ENCODE results near the gene WWOX.

The WWOX gene

GRCh38 chr16:78490431-78490830, 391.0 kb downstream of the WWOX start:
- no peaks in the 10 kb centered on the region for H3K79me2 ChIP-seq (ENCODE audit: low read length)
- no peaks in the 10 kb centered on the region for H3K9me2 ChIP-seq (replicated peaks; ENCODE audit: insufficient read depth, low read length)
- H4K20me1 ChIP-seq (ENCODE audit: insufficient read depth, low read length) = no peaks in the 10 kb centered on the region
- TF ChIP-seq EZH2 (optimal IDR thresholded peaks at IDR 0.05; ENCODE audit: low read depth, low read length) (no peak), EZH2phosphoT487 (IDR thresholded peaks at IDR 0.05; ENCODE audit: low read length) (no peak), CTCF (IDR thresholded peaks at IDR 0.05; ENCODE audit: low read length) (no peak)
- H3K27ac ChIP-seq (ENCODE audit: low read length) = no peak overlapping the region
- no peak overlapping the region for H3K9ac ChIP-seq (ENCODE audit: low read length)
- no peaks in the 10 kb centered on the region for H3K9me3 ChIP-seq (replicated peaks; ENCODE audit: insufficient read depth, low read length)
- no peak overlapping the region for H3K4me2 ChIP-seq (ENCODE audit: low read depth, low read length)
- H3K36me3 ChIP-seq (replicated peaks; ENCODE audit: insufficient read depth, low read length) = no peaks in the 10 kb centered on the region
- no peaks in the 10 kb centered on the region for H3K4me1 ChIP-seq (ENCODE audit: low read length)
- no peak overlapping the region for H2AFZ ChIP-seq (ENCODE audit: low read length)
- no peak for DNase-seq
- no peak overlapping the region for H3K4me3 ChIP-seq (ENCODE audit: low read length)
- no peaks in the 10 kb centered on the region for H3F3A ChIP-seq (ENCODE audit: insufficient read depth, low read length)
- H3K27me3 ChIP-seq (replicated peaks; ENCODE audit: insufficient read depth, low read length) = no peaks in the 10 kb centered on the region

- H3K9ac ChIP-seq (ENCODE audit: low read length) = no peak overlapping the region
- DNase-seq = no peak
Measured at GRCh38 chr16:78490847-78491246, 391.4 kb downstream of the WWOX start.

GRCh38 chr16:78493573-78493972, 394.1 kb downstream of the WWOX start:
- H3K4me1 ChIP-seq (ENCODE audit: low read length) = no peaks in the 10 kb centered on the region
- H3K79me2 ChIP-seq (ENCODE audit: low read length) = no peaks in the 10 kb centered on the region
- H3K9me3 ChIP-seq (replicated peaks; ENCODE audit: insufficient read depth, low read length) = no peaks in the 10 kb centered on the region
- H3K9me2 ChIP-seq (replicated peaks; ENCODE audit: insufficient read depth, low read length) = no peaks in the 10 kb centered on the region
- no peak for TF ChIP-seq EZH2phosphoT487 (IDR thresholded peaks at IDR 0.05; ENCODE audit: low read length)
- no peak for TF ChIP-seq CTCF (IDR thresholded peaks at IDR 0.05; ENCODE audit: low read length)
- no peak for TF ChIP-seq EZH2 (optimal IDR thresholded peaks at IDR 0.05; ENCODE audit: low read depth, low read length)
- H4K20me1 ChIP-seq (ENCODE audit: insufficient read depth, low read length) = no peaks in the 10 kb centered on the region
- H3K4me2 ChIP-seq (ENCODE audit: low read depth, low read length) = no peak overlapping the region
- H2AFZ ChIP-seq (ENCODE audit: low read length) = no peak overlapping the region
- no peaks in the 10 kb centered on the region for H3F3A ChIP-seq (ENCODE audit: insufficient read depth, low read length)
- H3K4me3 ChIP-seq (ENCODE audit: low read length) = no peak overlapping the region
- H3K36me3 ChIP-seq (replicated peaks; ENCODE audit: insufficient read depth, low read length) = no peaks in the 10 kb centered on the region
- DNase-seq = no peak
- H3K27me3 ChIP-seq (replicated peaks; ENCODE audit: insufficient read depth, low read length) = no peaks in the 10 kb centered on the region
- no peak overlapping the region for H3K9ac ChIP-seq (ENCODE audit: low read length)
- H3K27ac ChIP-seq (ENCODE audit: low read length) = no peak overlapping the region

More at GRCh38 chr16:78490847-78491246, 391.4 kb downstream of the WWOX start:
- H3K9me3 ChIP-seq (replicated peaks; ENCODE audit: insufficient read depth, low read length) = no peaks in the 10 kb centered on the region
- no peak overlapping the region for H3K4me2 ChIP-seq (ENCODE audit: low read depth, low read length)
- H3F3A ChIP-seq (ENCODE audit: insufficient read depth, low read length) = no peaks in the 10 kb centered on the region
- H3K4me3 ChIP-seq (ENCODE audit: low read length) = no peak overlapping the region
- no peaks in the 10 kb centered on the region for H4K20me1 ChIP-seq (ENCODE audit: insufficient read depth, low read length)
- H2AFZ ChIP-seq (ENCODE audit: low read length) = no peak overlapping the region
- no peaks in the 10 kb centered on the region for H3K27me3 ChIP-seq (replicated peaks; ENCODE audit: insufficient read depth, low read length)
- H3K79me2 ChIP-seq (ENCODE audit: low read length) = no peaks in the 10 kb centered on the region
- H3K27ac ChIP-seq (ENCODE audit: low read length) = no peak overlapping the region
- H3K36me3 ChIP-seq (replicated peaks; ENCODE audit: insufficient read depth, low read length) = no peaks in the 10 kb centered on the region
- no peaks in the 10 kb centered on the region for H3K4me1 ChIP-seq (ENCODE audit: low read length)
- H3K9me2 ChIP-seq (replicated peaks; ENCODE audit: insufficient read depth, low read length) = no peaks in the 10 kb centered on the region
- TF ChIP-seq EZH2 (optimal IDR thresholded peaks at IDR 0.05; ENCODE audit: low read depth, low read length) (no peak), EZH2phosphoT487 (IDR thresholded peaks at IDR 0.05; ENCODE audit: low read length) (no peak), CTCF (IDR thresholded peaks at IDR 0.05; ENCODE audit: low read length) (no peak)

All from MM.1S (cell line).